ENCODE results near the gene FREY1.
A peak's percentile ranks its signal among the peaks of the same experiment; 100 is the strongest.
"Not testable (repeated sequence)": the region's sequence is repeated elsewhere in the genome, so short reads cannot be mapped to it uniquely, and the experiment has no call there.

Gene FREY1

DNA sequence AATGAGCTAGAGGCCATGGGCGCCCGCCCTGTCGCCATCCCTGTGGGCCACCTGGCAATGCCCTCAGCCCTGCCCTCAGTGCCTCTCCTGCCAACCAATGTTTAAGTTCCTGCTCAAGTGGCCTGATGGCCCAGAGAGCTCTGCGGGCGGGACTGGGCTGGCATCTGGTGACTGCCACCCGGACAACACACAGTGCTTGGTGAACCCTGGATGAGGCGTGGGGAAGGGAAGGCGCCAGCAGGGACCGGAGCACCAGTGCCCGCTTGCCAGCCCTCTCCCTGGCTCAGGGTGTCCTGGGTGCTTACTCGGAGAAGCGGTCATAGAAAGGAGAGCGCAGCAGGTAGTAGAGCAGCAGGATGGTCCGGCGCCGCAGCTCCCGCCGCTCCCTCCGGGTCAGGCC lies 6.4 kb upstream of the FREY1 start:
- Mint-ChIP-seq H3K4me3 (no peak overlapping the region), H3K36me3 (ENCODE audit: low read depth) (peaks cover 10% of the 10 kb centered on the region), H3K9me3 (no peaks in the 10 kb centered on the region), H3K27me3 (ENCODE audit: low read depth) (no peaks in the 10 kb centered on the region), H3K4me1 (ENCODE audit: low read depth) (peaks cover 12% of the 10 kb centered on the region), H3K27ac (no peak overlapping the region)

DNA sequence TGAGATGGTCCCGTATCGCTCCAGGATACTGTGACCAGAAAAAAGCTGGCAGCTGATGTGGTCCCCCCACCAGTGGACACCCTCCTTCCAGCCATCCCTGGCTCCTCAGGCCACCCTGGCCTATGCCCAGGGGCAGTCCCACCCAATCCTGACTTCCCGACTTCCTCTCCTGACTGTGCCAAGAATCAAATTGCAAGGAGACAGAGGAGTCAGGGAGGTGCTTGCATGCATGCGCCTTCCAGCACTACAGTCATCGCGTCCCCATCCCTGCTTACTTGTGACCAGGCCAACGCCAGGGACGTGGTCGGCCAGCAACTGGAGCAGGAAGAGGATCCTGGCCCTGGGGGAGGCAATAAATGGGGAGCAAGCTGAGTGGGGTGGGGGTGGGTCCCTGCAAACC lies 3.6 kb upstream of the FREY1 start:
- Mint-ChIP-seq H3K9me3 (no peaks in the 10 kb centered on the region), H3K4me3 (no peak overlapping the region), H3K36me3 (ENCODE audit: low read depth) (peaks cover 6% of the 10 kb centered on the region), H3K27me3 (ENCODE audit: low read depth) (no peaks in the 10 kb centered on the region), H3K27ac (no peak overlapping the region), H3K4me1 (ENCODE audit: low read depth) (peaks cover 4% of the 10 kb centered on the region)

DNA sequence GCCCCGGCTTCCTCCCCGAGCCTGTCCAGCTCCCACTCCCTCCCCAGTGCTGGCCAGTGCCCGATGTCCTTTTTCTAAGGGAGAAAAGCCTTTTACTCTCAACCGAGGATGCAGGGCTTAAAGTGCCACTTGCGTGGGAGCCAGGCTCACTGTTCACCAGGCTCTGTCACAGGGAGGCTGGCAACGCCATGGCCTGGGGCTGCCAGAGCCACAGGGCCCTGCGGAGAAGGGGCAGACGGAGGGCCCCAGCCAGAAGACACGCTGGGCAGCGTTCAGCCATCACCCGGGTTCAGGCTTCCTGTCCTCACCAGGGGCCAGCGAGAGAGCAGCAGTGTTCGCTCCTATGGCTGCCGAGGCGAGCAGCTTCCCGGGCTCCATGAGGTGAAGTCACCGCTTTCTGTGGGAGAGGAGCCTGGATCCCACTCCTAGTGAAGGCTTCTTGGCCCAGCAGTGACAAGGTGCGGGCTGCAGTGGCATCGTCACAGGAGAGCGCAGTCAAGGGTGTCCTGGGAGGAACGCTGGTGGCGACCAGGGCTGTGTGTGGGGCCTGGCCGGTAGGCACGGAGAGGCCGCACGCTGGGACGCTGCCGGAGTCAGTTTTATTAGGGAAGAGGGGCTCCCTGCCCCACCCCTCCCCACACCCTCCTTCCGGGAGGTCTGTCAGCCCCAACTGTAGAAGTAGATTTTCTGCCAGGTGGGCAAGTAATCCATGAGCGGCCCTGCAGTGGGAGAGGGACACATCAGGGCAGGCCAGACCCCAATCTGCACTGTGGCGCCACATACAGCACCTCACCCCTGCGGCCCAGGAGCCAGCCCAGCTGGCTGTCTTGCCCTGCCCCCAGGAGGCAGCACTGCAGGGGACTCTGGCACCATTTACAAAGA lies 2.8 kb upstream of the FREY1 start:
- Mint-ChIP-seq H3K27ac (no peak overlapping the region), H3K27me3 (ENCODE audit: low read depth) (no peaks in the 10 kb centered on the region), H3K4me3 (no peak overlapping the region), H3K9me3 (no peaks in the 10 kb centered on the region), H3K36me3 (ENCODE audit: low read depth) (peaks cover 6% of the 10 kb centered on the region), H3K4me1 (ENCODE audit: low read depth) (peaks cover 4% of the 10 kb centered on the region)

- H3K4me3 Mint-ChIP-seq, result no peak overlapping the region
- no peak overlapping the region for H3K27ac Mint-ChIP-seq
- peaks cover 2% of the 10 kb centered on the region for H3K4me1 Mint-ChIP-seq (ENCODE audit: low read depth)
- no peaks in the 10 kb centered on the region for H3K27me3 Mint-ChIP-seq (ENCODE audit: low read depth)
- peaks cover 5% of the 10 kb centered on the region for H3K36me3 Mint-ChIP-seq (ENCODE audit: low read depth)
- H3K9me3 Mint-ChIP-seq, result no peaks in the 10 kb centered on the region
These were observed 870 bp upstream of the FREY1 start for GRCh38 chr11:45907911-45908370.

DNA sequence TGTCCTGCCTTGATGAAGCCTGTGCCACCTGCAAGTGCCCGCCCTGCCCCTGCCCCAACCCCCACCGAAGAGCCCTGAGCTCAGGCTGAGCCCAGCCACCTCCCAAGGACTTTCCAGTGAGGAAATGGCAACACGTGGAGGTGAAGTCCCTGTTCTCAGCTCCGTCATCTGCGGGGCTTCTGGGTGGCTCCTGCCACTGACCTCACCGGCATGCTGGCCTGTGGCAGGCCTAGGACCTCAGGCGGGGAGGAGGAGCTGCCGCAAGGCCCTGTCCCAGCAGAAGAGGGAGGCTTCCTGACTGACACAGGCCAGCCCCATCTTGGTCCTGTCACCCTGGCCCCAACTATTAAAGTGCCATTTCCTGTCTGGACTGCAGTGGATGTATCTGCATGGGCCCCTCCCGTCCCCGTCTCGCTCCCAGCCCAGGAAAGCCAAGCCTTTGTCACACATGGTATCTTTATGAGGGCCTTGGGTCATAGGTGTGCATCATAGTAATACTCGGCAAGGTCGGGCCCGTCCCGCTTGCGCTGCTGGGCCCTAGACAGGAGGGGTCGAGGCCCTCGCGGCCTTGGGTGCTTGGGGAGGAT lies 882 bp downstream of the FREY1 start:
- Mint-ChIP-seq H3K4me1 (ENCODE audit: low read depth) (peaks cover 2% of the 10 kb centered on the region), H3K36me3 (ENCODE audit: low read depth) (peaks cover 1% of the 10 kb centered on the region), H3K27ac (no peak overlapping the region), H3K4me3 (no peak overlapping the region), H3K9me3 (no peaks in the 10 kb centered on the region), H3K27me3 (ENCODE audit: low read depth) (peaks cover 9% of the 10 kb centered on the region)

DNA sequence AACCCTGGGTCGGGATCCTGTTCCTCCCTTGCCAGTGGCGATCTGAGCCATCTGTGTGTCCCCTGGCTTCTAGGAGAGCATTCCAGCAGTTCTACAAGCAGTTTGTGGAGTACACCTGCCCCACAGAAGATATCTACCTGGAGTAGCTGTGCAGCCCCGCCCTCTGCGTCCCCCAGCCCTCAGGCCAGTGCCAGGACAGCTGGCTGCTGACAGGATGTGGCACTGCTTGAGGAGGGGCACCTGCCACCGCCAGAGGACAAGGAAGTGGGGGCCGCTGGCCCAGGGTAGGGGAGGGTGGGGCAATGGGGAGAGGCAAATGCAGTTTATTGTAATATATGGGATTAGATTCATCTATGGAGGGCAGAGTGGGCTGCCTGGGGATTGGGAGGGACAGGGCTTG lies 1.5 kb downstream of the FREY1 start:
- not testable (repeated sequence) for H3K36me3 Mint-ChIP-seq (ENCODE audit: low read depth); H3K4me3 Mint-ChIP-seq; H3K4me1 Mint-ChIP-seq (ENCODE audit: low read depth); H3K9me3 Mint-ChIP-seq; H3K27ac Mint-ChIP-seq
- H3K27me3 Mint-ChIP-seq (ENCODE audit: low read depth), result peaks cover 15% of the 10 kb centered on the region

- no peaks in the 10 kb centered on the region for H3K9me3 Mint-ChIP-seq
- H3K27ac Mint-ChIP-seq, result no peak overlapping the region
- H3K27me3 Mint-ChIP-seq (ENCODE audit: low read depth), result peaks cover 18% of the 10 kb centered on the region
- no peaks in the 10 kb centered on the region for H3K36me3 Mint-ChIP-seq (ENCODE audit: low read depth)
- no peak overlapping the region for H3K4me3 Mint-ChIP-seq
- H3K4me1 Mint-ChIP-seq (ENCODE audit: low read depth), result peaks cover 4% of the 10 kb centered on the region
These were observed 2.0 kb downstream of the FREY1 start for GRCh38 chr11:45905095-45905494.

- H3K9me3 Mint-ChIP-seq, result no peaks in the 10 kb centered on the region
- H3K4me3 Mint-ChIP-seq, result no peak overlapping the region
- peaks cover 4% of the 10 kb centered on the region for H3K4me1 Mint-ChIP-seq (ENCODE audit: low read depth)
- no peak overlapping the region for H3K27ac Mint-ChIP-seq
- peaks cover 18% of the 10 kb centered on the region for H3K27me3 Mint-ChIP-seq (ENCODE audit: low read depth)
- no peaks in the 10 kb centered on the region for H3K36me3 Mint-ChIP-seq (ENCODE audit: low read depth)
These were observed 2.7 kb downstream of the FREY1 start for GRCh38 chr11:45904309-45904915.

DNA sequence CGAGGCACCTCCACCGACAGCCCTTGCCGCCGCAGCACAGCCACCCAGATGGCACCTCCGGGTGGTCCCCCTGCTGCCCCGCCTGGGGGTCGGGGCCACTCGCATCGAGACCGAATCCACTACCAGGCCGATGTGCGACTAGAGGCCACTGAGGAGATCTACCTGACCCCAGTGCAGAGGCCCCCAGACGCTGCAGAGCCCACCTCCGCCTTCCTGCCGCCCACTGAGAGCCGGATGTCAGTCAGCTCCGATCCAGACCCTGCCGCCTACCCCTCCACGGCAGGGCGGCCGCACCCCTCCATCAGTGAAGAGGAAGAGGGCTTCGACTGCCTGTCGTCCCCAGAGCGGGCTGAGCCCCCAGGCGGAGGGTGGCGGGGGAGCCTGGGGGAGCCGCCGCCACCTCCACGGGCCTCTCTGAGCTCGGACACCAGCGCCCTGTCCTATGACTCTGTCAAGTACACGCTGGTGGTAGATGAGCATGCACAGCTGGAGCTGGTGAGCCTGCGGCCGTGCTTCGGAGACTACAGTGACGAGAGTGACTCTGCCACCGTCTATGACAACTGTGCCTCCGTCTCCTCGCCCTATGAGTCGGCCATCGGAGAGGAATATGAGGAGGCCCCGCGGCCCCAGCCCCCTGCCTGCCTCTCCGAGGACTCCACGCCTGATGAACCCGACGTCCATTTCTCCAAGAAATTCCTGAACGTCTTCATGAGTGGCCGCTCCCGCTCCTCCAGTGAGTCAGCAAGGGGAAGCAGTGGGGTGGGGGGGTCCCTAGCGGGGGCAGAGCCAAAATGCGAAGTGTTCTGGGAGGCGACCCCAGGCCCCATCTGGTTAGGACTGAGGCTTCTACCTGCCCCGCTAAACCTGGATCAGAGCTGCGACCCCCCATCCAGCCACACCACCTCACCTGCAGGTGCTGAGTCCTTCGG lies 4.4 kb downstream of the FREY1 start:
- H3K4me1 Mint-ChIP-seq (ENCODE audit: low read depth), result peaks cover 4% of the 10 kb centered on the region
- no peak overlapping the region for H3K27ac Mint-ChIP-seq
- H3K9me3 Mint-ChIP-seq, result no peaks in the 10 kb centered on the region
- peaks cover 35% of the 10 kb centered on the region for H3K27me3 Mint-ChIP-seq (ENCODE audit: low read depth)
- H3K4me3 Mint-ChIP-seq, result no peak overlapping the region
- no peaks in the 10 kb centered on the region for H3K36me3 Mint-ChIP-seq (ENCODE audit: low read depth)

- Mint-ChIP-seq H3K36me3 (ENCODE audit: low read depth) (no peaks in the 10 kb centered on the region), H3K9me3 (no peaks in the 10 kb centered on the region), H3K4me3 (no peak overlapping the region), H3K4me1 (ENCODE audit: low read depth) (peaks cover 4% of the 10 kb centered on the region), H3K27me3 (ENCODE audit: low read depth) (peaks cover 39% of the 10 kb centered on the region), H3K27ac (no peak overlapping the region)
These were observed 5.4 kb downstream of the FREY1 start for GRCh38 chr11:45901626-45902025.

DNA sequence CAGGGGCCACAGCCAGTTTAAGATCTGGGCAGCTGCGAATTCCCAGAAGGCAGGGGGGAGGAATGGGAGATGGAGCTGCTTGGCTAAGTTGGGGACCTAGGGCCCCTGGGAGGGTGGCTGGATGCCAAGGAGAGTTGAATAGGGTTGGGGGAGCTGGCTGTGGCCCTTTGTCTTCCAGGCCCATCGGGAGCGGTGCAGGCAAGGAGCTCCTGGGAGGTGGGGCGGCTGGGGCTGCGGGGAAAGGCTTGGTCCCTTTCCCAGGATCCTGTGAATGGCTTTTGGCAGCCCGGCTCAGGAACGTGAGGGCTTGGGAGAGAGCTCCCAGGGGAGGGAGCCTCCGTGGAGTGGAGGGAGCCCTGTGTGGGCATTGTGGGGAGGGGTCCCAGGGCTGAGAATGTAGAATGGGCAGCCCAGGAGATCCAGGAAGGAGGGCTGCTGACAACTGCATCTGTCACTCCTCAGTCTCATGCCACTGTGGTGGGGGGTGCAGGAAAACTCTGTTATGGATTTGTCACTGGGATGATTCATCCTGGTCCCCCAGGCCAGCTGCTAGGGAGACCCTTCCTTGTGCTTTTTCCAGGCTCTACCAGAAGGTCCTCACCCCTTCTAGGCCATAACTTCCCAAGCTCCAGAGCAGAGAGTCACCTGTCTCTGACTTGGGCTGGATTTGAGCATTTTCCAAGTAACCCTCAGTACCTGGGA lies 6.0 kb downstream of the FREY1 start:
- Mint-ChIP-seq H3K36me3 (ENCODE audit: low read depth) (no peaks in the 10 kb centered on the region), H3K27ac (no peak overlapping the region), H3K27me3 (ENCODE audit: low read depth) (peaks cover 39% of the 10 kb centered on the region), H3K9me3 (no peaks in the 10 kb centered on the region), H3K4me1 (ENCODE audit: low read depth) (peaks cover 2% of the 10 kb centered on the region), H3K4me3 (peak overlapping the region; percentile 39)

DNA sequence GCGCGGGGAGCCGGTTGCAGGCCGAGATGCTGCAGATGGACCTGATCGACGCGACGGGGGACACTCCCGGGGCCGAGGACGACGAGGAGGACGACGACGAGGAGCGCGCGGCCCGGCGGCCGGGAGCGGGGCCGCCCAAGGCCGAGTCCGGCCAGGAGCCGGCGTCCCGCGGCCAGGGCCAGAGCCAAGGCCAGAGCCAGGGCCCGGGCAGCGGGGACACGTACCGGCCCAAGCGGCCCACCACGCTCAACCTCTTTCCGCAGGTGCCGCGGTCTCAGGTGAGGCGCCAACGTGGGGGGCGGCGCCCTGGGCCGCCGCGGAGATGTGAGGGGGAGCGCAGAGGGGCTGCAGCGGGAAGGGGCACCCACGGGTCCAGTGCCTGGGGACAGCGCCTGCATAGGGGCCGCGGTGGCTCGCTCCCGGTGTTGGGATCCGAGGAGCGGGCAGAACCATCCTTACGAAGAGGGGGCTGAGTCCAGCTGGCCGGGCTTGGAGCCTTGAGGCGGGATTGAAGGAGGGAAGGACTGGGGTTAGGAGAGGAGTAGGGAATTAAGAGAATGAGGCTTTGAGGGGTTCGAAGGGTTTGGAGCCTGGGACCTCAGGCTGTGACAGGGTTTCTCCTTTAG lies 6.8 kb downstream of the FREY1 start:
- H3K9me3 Mint-ChIP-seq; H3K36me3 Mint-ChIP-seq (ENCODE audit: low read depth); H3K4me1 Mint-ChIP-seq (ENCODE audit: low read depth); H3K27ac Mint-ChIP-seq: not testable (repeated sequence)
- peaks cover 39% of the 10 kb centered on the region for H3K27me3 Mint-ChIP-seq (ENCODE audit: low read depth)
- peak overlapping the region; percentile 39 for H3K4me3 Mint-ChIP-seq

GRCh38 chr11:45899448-45900174 lies 7.5 kb downstream of the FREY1 start:
- Mint-ChIP-seq H3K27me3 (ENCODE audit: low read depth) (peaks cover 43% of the 10 kb centered on the region), H3K9me3 (no peaks in the 10 kb centered on the region), H3K4me1 (ENCODE audit: low read depth) (peaks cover 2% of the 10 kb centered on the region), H3K27ac (no peak overlapping the region), H3K4me3 (peak overlapping the region; percentile 54), H3K36me3 (ENCODE audit: low read depth) (no peaks in the 10 kb centered on the region)

Data from T-helper 1 cell treated with Interleukin-12 subunit alpha and Interleukin-12 subunit beta and Interleukin-4 antibody, amounts not matched to agents 30 μg/mL and 1 μg/mL, for 36 hours (primary cell).